GM18868 (cell line): ENCODE data around the gene GORAB.

ENCODE experiments used
- ATAC-seq: cut with Tn5 transposase; IDR thresholded peaks from one replicate; pipeline ENCODE4 v1.9.1; 2021; ENCODE audit warnings: mild to moderate bottlenecking, moderate library complexity; ENCODE audit not compliant: unreplicated experiment

GORAB gene

GRCh38 chr1:170537798-170538503 lies 6.0 kb downstream of the GORAB start:
- no peak for ATAC-seq

- no peak for ATAC-seq
Measured at GRCh38 chr1:170538687-170539086, 6.7 kb downstream of the GORAB start.

DNA sequence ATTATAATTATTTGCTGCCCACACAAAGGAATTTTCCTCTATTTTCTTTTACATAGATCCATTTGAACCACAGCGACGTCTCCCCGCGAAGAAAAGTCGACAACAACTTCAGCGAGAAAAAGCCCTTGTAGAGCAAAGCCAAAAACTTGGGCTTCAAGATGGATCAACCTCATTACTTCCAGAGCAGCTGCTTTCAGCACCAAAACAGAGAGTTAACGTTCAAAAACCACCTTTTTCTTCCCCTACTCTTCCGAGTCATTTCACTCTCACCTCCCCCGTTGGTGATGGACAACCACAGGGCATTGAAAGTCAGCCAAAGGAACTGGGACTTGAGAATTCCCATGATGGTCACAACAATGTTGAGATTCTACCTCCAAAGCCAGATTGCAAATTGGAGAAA lies 7.2 kb downstream of the GORAB start:
- no peak for ATAC-seq

GRCh38 chr1:170544624-170545023 lies 12.7 kb downstream of the GORAB start:
- ATAC-seq, result no peak

DNA sequence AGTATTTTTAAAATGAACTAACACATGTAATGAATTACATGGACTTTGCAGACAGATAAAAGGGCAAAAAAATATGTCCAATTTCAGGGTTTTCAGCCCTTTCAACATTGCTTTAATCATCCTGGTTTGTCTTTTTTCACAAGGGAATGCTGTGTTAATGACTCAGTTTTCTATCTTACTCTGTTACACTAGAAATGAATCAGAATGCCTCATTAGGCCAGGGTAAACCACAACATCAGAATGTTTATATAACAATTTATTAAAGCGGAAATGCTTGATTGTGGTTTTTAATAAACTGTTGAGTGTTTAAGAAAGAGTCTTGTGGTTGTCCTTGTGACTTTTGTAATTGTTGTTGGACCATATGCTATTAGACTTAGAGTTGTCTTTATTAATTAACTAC lies 13.5 kb downstream of the GORAB start:
- no peak for ATAC-seq

DNA sequence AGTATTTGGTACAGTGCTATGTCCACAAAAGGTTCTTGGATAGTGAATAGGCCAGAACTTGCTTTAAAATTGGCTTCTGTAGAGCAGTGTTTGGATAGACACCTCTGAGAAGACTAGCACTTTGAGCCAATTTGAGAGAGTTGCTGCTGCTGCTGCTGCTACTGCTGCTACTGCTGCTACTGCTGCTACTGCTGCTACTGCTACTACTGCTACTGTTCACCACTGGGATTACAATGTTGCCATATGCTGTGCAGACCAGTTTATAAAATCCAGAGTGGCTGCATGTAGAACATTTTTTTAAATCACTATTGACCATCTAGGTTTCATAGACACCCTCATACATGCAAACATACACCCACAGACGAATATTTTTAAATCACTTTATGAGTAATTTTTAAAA lies 15.3 kb downstream of the GORAB start:
- ATAC-seq, result no peak

- ATAC-seq, result no peak
Measured at GRCh38 chr1:170548497-170548896, 16.5 kb downstream of the GORAB start.

DNA sequence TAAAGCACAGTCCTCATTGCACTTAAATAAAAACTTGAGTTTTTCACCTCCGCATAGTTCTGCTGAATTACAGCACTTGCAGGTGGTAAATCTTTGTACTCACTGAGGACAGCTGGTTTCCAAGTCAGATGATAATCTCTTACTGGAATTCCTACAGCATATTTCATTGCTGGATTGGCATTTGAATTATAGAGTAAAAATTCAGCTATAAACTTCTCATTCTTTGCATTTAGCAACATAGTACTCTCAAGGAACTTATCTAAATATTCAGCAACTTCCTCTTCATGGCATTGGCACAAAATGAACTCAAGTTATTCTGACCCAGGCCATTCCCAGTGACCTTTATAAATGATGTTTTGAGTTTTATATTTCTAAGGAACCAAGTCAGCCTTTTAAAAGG lies 23.4 kb downstream of the GORAB start:
- ATAC-seq, result no peak

DNA sequence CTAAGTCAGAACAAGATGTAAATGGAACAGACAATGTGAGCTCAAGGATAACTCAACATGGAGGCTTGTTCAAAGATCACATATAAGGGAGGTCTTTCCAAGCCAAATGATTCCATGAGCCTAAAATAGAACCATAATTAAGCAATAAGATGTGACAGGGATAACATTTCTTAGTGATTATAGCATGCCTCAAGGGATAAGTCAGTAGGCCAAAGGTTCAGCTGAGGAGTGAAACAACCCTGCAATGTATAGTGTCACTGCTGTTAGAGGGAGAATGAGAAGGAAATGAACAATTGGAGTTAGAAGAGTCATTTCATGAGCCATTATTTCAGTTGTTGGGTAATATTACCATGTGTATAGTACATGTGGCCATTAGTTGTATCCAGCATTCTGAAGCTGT lies 25.0 kb downstream of the GORAB start:
- ATAC-seq, result no peak

GRCh38 chr1:170558731-170559130 lies 26.8 kb downstream of the GORAB start:
- no peak for ATAC-seq

DNA sequence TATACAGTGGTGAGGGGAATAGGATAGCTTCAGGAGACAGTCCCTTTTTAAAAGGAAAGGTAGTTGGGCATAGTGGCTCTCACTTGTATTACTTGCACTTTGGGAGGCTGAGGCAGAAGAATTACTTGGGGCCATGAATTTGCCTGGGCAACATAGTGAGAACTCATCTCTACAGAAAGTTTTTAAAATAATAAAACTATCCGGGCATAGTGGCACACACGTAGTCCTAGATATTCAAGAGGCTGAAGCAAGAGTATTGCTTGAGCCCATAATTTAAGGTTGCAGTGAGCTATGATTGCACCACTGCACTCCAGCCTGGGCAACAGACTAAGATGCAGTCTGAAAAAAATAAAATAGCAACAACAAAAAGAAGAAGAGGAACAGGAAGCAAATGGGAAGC lies 27.2 kb downstream of the GORAB start:
- no peak for ATAC-seq

DNA sequence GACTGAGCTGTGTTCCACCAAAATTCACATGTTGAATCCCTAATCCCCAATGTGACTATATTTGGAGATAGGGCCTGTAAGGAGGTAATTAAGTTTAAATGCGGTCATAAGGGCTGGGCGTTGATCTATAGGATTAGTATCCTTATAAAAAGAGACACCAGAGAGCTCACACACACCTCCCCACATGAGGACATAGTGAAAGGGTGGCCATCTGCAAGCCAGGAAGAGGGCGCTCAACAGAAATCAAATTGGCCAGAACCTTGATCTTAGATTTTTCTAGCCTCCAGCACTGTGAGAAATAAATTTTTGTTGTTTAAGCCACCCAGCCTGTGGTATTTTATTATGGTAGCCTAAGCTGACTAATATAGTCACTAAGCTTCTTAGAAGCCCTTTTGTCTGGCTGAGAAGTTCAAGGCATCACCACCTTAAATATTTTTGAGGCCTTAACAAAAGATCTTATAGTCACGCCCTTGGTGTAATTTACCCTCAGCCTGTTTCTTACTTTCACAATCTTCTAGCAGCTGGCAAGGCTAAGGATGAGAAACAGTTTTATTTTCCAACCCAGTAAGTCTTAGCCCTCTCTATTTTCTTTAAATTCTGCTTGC lies 28.8 kb downstream of the GORAB start:
- no peak for ATAC-seq

DNA sequence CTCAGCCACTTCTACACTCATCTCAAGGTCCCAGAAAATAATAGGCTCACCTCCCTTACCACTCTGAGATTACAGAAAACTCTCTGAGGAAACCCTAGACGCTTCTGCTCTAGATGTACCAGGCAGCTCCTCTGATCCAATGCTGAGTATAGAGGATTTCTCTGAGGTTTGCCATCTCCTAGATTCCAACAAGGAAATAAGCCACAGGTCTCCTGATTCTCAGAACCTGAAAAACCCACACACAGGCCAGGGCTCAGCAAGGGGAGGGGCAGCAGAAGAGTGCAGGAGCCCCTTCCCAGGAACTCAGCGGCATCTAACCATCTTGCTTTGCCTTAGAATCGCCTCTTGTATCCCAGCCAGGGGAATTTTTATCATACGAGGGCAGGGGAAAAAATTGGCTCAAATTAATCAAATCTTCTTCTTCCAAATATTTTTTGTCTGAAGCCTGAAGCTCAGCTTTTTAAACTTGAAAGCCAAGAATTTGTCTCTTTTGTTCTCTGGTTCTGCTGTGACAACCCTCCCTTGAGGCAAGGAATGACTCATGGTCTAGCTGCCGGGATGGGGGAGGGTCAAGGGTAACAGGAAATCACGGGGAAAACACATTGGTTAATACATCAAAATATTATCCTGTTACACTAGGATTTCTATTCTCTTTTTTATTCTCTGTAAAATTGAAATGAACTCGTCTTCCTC lies 30.8 kb downstream of the GORAB start:
- peak; percentile 83 for ATAC-seq

- no peak for ATAC-seq
Measured at GRCh38 chr1:170567214-170567613, 35.2 kb downstream of the GORAB start.

DNA sequence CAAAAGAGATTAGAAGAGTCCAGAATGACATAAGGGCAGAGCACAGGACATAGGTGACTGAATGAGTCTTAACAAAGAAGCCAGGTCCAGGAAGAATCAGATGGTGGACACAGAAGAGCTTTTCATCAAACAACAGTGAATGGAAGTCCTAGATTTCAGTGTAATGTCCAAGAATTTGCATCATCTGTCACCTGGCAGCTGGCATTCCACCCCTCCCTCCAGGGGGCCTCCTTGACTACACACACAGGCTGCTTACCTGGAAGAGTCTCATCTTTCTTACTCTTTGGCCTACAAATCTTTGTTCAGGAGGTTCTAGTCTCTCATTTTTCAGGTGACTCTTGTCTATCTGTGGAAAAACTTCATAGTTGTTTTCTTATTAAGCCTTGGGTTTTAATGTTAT lies 36.2 kb downstream of the GORAB start:
- no peak for ATAC-seq

- no peak for ATAC-seq
Measured at GRCh38 chr1:170576980-170577379, 45.0 kb downstream of the GORAB start.

DNA sequence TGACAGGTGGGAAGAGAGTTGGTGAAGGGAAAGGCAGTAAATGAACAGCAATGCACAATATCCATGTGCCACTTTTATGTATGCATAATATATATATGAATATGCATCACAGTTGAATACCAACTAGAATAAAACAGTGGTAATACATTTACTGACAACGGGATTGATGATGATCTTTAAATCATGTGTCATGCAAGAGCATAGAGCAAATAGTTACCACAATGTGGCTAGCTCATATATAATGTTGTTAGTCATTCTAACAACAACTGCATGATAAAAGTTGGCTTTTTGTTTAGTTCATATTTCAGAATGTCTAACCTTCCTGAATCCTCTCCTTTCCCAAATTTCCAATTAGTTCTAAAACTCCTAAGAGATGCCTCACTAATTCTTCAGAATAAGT lies 46.4 kb downstream of the GORAB start:
- no peak for ATAC-seq

GRCh38 chr1:170580636-170581440 lies 48.9 kb downstream of the GORAB start:
- ATAC-seq, result no peak

GRCh38 chr1:170583186-170583585 lies 51.2 kb downstream of the GORAB start:
- ATAC-seq, result no peak

DNA sequence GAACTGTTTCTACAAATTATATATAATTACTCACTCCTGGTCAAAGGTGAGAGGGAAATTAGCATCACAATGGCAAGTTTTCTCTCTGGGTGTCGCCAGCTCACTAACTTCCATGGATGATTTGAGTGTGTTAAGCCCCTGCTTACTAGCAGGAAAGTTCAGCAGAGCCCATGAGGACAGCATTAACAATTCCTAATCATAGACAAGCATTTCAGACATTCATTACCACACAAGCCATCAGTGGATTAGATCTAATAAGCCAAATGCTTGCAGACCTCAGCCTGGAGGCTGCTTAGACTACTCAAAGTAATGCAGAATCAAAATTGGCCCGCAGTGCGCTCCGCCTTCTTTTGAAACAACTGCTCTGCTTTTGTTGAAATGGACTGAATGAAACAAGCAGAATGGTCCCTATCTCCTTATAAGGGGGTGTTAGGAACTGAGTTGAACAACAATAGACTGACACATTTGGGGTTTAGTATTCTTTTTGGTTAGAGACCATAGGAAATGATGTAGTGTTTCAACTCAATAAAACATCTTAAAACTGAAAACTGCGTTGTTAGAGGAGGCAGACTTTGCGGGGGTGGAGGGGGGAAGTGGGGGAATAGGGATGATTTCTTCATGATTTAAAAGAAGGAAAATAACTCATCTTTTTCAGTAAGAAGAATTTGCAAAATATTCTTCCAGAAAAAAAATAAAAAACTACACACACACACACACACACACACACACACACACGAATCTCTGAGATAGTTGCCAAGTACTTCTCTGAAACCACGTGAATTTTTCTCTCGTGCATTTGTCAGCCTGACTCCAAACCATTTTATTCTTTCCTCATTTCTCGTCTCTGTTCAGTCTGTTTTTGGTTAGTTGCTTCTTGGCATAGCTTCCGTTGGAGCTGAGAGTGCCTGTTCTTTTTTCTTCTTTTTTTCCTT lies 54.6 kb downstream of the GORAB start:
- ATAC-seq, result no peak

DNA sequence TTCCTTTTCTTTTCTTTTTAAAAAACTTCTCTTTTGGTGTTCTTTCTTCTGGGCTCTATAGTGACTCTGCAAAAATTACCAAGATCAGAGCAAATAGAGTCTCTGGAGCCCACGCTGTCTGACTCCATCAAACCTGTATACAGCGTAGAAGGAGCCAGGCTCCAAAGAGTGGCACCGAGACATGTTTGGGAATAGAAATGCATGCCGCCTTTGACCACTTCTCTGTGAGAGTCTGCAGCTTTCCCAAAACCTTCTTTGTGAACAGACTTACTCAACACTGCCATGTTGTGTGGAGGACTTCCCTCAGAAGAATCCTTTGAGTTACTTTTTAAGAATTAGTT lies 55.3 kb downstream of the GORAB start:
- no peak for ATAC-seq
